HG03139 (cell line): ENCODE data around the gene TEDC2.
"Not testable (repeated sequence)": the region's sequence is repeated elsewhere in the genome, so short reads cannot be mapped to it uniquely, and the experiment has no call there.

Experiments
- ATAC-seq: cut with Tn5 transposase; IDR thresholded peaks from one replicate; pipeline ENCODE4 v1.9.1; 2021; ENCODE audit not compliant: unreplicated experiment

TEDC2 gene

GRCh38 chr16:2437032-2437790, 22.7 kb upstream of the TEDC2 start:
- no peak for ATAC-seq

DNA sequence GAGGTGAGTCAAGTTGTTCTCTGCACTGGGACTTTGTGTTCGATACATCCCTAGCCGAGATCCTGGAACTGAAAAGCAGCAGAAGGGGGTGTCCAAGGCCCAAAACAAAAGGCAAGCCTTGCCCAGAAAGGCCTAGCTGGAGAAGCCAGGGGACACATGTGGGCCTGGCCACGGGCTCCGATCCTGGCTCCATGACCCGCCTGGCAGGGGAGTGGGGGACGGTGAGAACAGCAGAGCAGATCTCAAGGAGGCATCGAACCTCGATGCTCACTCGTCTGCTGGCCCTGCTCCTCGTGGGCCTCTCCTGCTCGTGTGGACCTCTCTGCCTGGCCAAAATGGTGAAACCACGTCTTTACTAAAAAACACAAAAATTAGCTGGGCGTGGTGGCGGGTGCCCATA, 21.8 kb upstream of the TEDC2 start:
- ATAC-seq: no peak

GRCh38 chr16:2439598-2439997, 20.3 kb upstream of the TEDC2 start:
- ATAC-seq: no peak

GRCh38 chr16:2441143-2441804, 18.6 kb upstream of the TEDC2 start:
- ATAC-seq: not testable (repeated sequence)

DNA sequence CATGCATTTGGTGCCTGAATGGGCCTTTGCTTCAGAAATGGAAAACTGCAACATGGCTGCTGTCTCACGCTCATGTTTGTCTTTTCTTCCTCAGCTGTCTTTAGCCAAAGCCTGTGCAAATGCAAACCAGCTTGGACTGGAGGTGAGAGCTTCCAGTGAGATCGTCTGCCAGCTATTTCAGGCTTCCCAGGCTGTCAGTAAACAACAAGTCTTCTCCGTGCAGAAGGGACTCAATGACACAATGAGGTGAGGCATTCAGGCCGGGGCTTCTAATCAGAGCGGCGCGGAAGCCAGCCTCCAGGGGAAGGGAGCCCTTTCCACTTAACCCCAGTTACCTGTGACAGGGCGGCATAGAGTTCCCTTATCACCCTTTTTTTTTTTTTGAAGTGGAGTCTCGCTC, 16.4 kb upstream of the TEDC2 start:
- no peak for ATAC-seq

DNA sequence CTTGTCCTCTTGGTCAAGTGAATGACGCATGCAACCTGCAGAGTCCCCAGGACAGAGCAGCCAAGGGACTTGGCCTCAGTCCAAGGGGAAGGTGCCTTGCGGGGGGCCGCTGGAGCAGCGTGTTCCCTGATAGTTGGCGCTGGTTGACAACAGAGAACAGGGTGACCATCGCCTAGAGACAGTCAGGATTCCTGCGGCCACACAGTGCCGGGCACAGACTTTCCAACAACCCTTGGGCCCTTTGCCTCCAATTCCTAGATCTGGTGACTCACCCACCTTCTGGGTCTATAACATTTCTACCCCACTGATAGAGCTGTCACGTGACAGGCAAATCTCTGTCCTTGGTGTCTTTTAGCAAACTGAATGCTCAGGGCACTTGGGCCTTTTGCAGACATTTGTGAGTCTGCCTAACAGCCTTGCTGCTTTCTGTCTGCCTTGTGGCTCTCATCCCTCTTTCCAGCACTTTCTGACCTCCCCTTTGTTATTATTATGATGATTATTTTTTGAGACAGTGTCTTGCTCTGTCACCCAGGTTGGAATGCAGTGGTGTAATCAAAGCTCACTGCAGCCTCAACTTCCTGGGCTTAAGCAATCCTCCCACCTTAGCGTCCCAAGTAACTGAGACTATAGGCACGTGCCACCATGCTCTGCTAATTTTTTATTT, 11.9 kb upstream of the TEDC2 start:
- ATAC-seq: no peak

DNA sequence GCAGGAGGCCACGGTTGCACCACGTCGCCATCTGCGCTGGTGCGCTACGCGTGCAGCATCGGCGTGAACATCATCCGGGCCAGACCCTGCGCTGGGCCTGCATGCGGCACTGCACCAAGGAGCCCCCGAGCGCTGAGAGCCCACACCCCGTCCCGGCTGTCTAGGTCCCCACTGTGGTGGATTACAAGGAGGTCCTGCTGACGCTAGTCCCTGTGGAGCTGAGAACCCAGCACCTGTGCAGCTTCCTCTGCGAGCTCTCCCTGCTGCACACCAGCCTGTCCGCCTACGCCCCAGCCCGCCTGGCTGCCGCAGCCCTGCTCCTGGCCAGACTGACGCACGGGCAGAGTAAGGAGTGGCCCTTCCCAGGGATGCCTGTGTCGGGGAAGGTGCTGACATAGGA, 10.8 kb upstream of the TEDC2 start:
- ATAC-seq: no peak

GRCh38 chr16:2450535-2450934, 9.4 kb upstream of the TEDC2 start:
- ATAC-seq: no peak

DNA sequence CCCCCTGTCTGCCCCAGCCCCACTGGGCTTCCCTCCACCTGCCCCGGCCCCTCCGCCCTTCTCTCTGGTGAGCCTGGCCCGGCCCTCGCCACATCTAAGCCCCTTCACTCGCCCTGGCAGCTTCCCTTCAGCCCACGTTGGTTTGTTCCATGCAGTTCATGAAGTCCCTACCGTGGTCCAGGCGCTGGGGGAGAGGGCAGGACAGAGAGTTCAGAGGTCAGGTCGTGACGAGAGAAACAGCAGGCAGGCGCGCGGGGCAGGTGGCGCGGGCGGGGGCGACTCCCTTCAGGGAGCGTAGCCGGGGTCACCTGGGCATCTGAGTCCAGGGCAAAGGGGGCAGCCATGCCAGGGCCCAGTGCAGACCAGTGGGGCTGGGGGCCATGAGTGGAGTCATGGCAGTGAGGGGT, 8.9 kb upstream of the TEDC2 start:
- ATAC-seq: no peak

- no peak for ATAC-seq
Observed at GRCh38 chr16:2451851-2452320, 8.0 kb upstream of the TEDC2 start.

- ATAC-seq: no peak
Observed at GRCh38 chr16:2452650-2453049, 7.3 kb upstream of the TEDC2 start.

DNA sequence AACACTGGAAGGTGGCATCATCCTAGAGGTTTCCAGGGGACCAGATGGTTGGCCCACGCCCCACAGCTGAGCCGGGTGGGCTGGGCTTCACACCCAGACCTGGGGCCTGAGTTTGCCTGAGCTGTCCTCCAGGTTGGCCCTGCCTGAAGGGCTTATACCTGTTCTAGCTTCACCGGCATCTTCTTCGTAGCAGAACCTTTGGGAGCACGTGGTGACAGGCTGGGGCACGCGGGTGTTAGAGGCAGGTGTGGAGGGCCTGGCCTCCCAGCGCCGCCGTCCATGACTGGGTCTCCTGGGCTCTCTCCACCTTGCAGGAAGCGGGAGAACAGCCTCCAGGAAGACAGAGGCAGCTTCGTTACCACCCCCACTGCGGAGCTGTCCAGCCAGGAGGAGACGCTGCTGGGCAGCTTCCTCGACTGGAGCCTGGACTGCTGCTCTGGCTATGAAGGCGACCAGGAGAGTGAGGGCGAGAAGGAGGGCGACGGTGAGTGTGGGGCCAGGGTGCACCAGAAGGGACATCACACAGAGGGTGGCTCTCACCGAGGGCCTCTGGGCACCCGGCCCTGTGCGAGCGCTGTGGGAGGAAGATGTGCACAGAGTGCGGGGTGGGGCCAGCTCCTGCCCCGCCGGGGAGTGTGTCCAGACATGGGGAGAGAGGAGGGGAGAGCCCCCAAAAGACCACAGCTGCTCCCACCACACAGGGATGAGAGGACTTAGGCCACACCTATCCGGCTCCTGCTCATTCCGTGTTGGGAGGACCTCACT, 4.6 kb upstream of the TEDC2 start:
- ATAC-seq: no peak

- no peak for ATAC-seq
Observed at GRCh38 chr16:2456551-2457153, 3.3 kb upstream of the TEDC2 start.

DNA sequence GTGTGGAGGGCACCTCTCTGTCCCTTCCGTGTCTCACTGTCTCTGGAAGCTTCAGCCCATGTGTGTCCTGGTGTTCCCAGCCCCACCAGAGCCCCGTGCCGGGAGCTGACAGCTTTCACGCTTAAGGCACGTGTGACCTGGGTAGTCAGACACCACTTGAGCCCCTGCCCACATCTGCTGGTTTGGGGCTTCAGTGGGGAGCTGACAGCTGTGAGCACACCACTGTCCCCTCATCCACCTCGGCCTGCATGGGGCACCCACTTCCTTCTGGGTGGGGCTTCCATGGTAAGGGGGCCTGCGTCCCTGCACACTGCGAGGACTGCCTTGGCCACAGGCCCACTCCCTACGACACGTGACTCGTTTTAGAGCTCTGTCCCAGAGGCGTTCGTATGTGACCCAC, 2.6 kb upstream of the TEDC2 start:
- ATAC-seq: no peak

GRCh38 chr16:2457946-2458345, 2.0 kb upstream of the TEDC2 start:
- no peak for ATAC-seq

GRCh38 chr16:2458887-2459646, 842 bp upstream of the TEDC2 start:
- no peak for ATAC-seq

GRCh38 chr16:2460391-2460713, 443 bp downstream of the TEDC2 start:
- no peak for ATAC-seq

DNA sequence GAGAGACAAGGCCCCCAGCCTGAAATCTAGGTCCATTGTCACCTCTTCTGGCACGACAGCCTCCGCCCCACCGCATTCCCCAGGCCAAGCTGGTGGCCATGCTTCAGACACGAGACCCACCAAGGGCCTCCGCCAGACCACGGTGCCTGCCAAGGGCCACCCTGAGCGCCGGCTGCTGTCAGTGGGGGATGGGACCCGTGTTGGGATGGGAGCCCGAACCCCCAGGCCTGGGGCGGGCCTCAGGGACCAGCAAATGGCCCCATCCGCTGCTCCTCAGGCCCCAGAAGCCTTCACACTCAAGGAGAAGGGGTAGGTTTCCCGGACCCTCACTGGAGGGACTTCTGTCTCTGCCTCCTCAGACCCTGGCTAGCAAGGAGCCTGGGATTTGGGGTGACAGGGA, 1.0 kb downstream of the TEDC2 start:
- ATAC-seq: no peak

- ATAC-seq: no peak
Observed at GRCh38 chr16:2462031-2462866, 2.3 kb downstream of the TEDC2 start.
